Measurements from ENCODE around the gene GLI3.

GLI3 gene

GRCh38 chr7:42235741-42236161 lies 1.3 kb downstream of the GLI3 start:
- no peak for DNase-seq

GRCh38 chr7:42234736-42235135 lies 2.3 kb downstream of the GLI3 start:
- DNase-seq, result no peak

- DNase-seq, result no peak
Measured at GRCh38 chr7:42233695-42234331, 3.2 kb downstream of the GLI3 start.

- no peak for DNase-seq
Measured at GRCh38 chr7:42233171-42233570, 3.8 kb downstream of the GLI3 start.

- DNase-seq, result no peak
Measured at GRCh38 chr7:42232275-42232674, 4.7 kb downstream of the GLI3 start.

GRCh38 chr7:42231043-42231787 lies 5.8 kb downstream of the GLI3 start:
- no peak for DNase-seq

- DNase-seq, result no peak
Measured at GRCh38 chr7:42227936-42228591, 8.9 kb downstream of the GLI3 start.

GRCh38 chr7:42227541-42227935 lies 9.5 kb downstream of the GLI3 start:
- DNase-seq, result no peak

GRCh38 chr7:42227021-42227420 lies 10.0 kb downstream of the GLI3 start:
- no peak for DNase-seq

- no peak for DNase-seq
Measured at GRCh38 chr7:42226354-42226941, 10.6 kb downstream of the GLI3 start.

- DNase-seq, result no peak
Measured at GRCh38 chr7:42224391-42225003, 12.5 kb downstream of the GLI3 start.

- no peak for DNase-seq
Measured at GRCh38 chr7:42222891-42223290, 14.1 kb downstream of the GLI3 start.

- no peak for DNase-seq
Measured at GRCh38 chr7:42222125-42222524, 14.9 kb downstream of the GLI3 start.

GRCh38 chr7:42221304-42221703 lies 15.7 kb downstream of the GLI3 start:
- DNase-seq, result no peak

- DNase-seq, result no peak
Measured at GRCh38 chr7:42219447-42219846, 17.6 kb downstream of the GLI3 start.

- DNase-seq, result no peak
Measured at GRCh38 chr7:42218248-42218647, 18.8 kb downstream of the GLI3 start.

GRCh38 chr7:42217548-42217947 lies 19.5 kb downstream of the GLI3 start:
- DNase-seq, result no peak

- DNase-seq, result no peak
Measured at GRCh38 chr7:42217053-42217452, 20.0 kb downstream of the GLI3 start.

- DNase-seq, result no peak
Measured at GRCh38 chr7:42214060-42214679, 22.8 kb downstream of the GLI3 start.

- no peak for DNase-seq
Measured at GRCh38 chr7:42213093-42213492, 23.9 kb downstream of the GLI3 start.

GRCh38 chr7:42212541-42213090 lies 24.4 kb downstream of the GLI3 start:
- DNase-seq, result no peak

GRCh38 chr7:42211938-42212337 lies 25.1 kb downstream of the GLI3 start:
- DNase-seq, result no peak

- no peak for DNase-seq
Measured at GRCh38 chr7:42210779-42211178, 26.2 kb downstream of the GLI3 start.

All from NCI-H2081 (cell line).